Chondrocyte (in vitro differentiated cells): Measurements from ENCODE around the gene FRAT2. TPM values are rescaled to one million over a fixed set of nuclear protein-coding genes. Genes with fewer than 3 reads are reported as not detected.

ENCODE experiments used
- DNase-seq: peaks from one replicate; pipeline ENCODE4 v3.0.0; 2021; ENCODE audit warnings: mixed read lengths, low spot score
- H3K27ac Mint-ChIP-seq: one replicate; pipeline ENCODE4 v1.8.0; 2021; ENCODE audit warnings: mild to moderate bottlenecking, moderate library complexity, mixed read lengths; ENCODE audit not compliant: unreplicated experiment
- H3K27me3 Mint-ChIP-seq: 2 replicates; pipeline ENCODE4 v1.8.0; 2021; ENCODE audit warnings: low read depth, mixed read lengths
- H3K36me3 Mint-ChIP-seq: 2 replicates; pipeline ENCODE4 v1.8.0; 2021; ENCODE audit warnings: low read depth, mixed read lengths
- H3K4me1 Mint-ChIP-seq: 2 replicates; pipeline ENCODE4 v1.8.0; 2021; ENCODE audit warnings: low read depth, mild to moderate bottlenecking, mixed read lengths
- H3K4me3 Mint-ChIP-seq: one replicate; pipeline ENCODE4 v1.8.0; 2021; ENCODE audit warnings: mild to moderate bottlenecking, moderate library complexity, mixed read lengths; ENCODE audit not compliant: unreplicated experiment
- H3K9me3 Mint-ChIP-seq: 2 replicates; pipeline ENCODE4 v1.8.0; 2021; ENCODE audit warnings: low read depth, mixed read lengths
- CTCF ChIP-seq: fragments of 200-600 bp; sonication (generic); IDR thresholded peaks from 2 replicates; pipeline ENCODE4 v1.5.0; 2021; ENCODE audit warnings: antibody characterized with exemption, mild to moderate bottlenecking, moderate library complexity
- total RNA-seq: library from RNA; stranded (reverse); gene quantifications from 3 replicates; pipeline ENCODE4 v1.2.1, GENCODE V29; 2021

FRAT2 gene
- total RNA-seq, 1 donor from 2014 or later, result 4.2 TPM

- Mint-ChIP-seq H3K4me1 (no peaks in the 10 kb centered on the region), H3K36me3 (peaks cover 38% of the 10 kb centered on the region), H3K9me3 (no peaks in the 10 kb centered on the region), H3K27me3 (no peaks in the 10 kb centered on the region), H3K27ac (no peak overlapping the region), H3K4me3 (no peak overlapping the region)
- no peak for DNase-seq
- no peak for TF ChIP-seq CTCF
Measured at GRCh38 chr10:97362310-97363033, 27.9 kb upstream of the FRAT2 start.

GRCh38 chr10:97361537-97361901 is 27.0 kb upstream of the FRAT2 start:
- no peak for DNase-seq
- no peak overlapping the region for H3K4me3 Mint-ChIP-seq
- no peaks in the 10 kb centered on the region for H3K27me3 Mint-ChIP-seq

GRCh38 chr10:97360705-97361536 is 26.4 kb upstream of the FRAT2 start:
- H3K36me3 Mint-ChIP-seq, result peaks cover 39% of the 10 kb centered on the region
- H3K27ac Mint-ChIP-seq, result no peak overlapping the region
- no peaks in the 10 kb centered on the region for H3K27me3 Mint-ChIP-seq
- no peak overlapping the region for H3K4me3 Mint-ChIP-seq
- DNase-seq, result no peak
- H3K9me3 Mint-ChIP-seq, result no peaks in the 10 kb centered on the region
- TF ChIP-seq CTCF, result no peak
- no peaks in the 10 kb centered on the region for H3K4me1 Mint-ChIP-seq

More at GRCh38 chr10:97361537-97361901, 27.0 kb upstream of the FRAT2 start:
- Mint-ChIP-seq H3K36me3 (peaks cover 37% of the 10 kb centered on the region), H3K27ac (no peak overlapping the region), H3K9me3 (no peaks in the 10 kb centered on the region), H3K4me1 (no peaks in the 10 kb centered on the region)
- TF ChIP-seq CTCF, result no peak

GRCh38 chr10:97358781-97359180 is 24.3 kb upstream of the FRAT2 start:
- DNase-seq, result no peak
- Mint-ChIP-seq H3K4me3 (no peak overlapping the region), H3K4me1 (no peaks in the 10 kb centered on the region), H3K9me3 (no peaks in the 10 kb centered on the region), H3K27me3 (no peaks in the 10 kb centered on the region), H3K27ac (no peak overlapping the region), H3K36me3 (peaks cover 29% of the 10 kb centered on the region)
- TF ChIP-seq CTCF, result no peak

GRCh38 chr10:97358349-97358748 is 23.8 kb upstream of the FRAT2 start:
- Mint-ChIP-seq H3K4me3 (no peak overlapping the region), H3K27ac (no peak overlapping the region), H3K9me3 (no peaks in the 10 kb centered on the region), H3K4me1 (no peaks in the 10 kb centered on the region), H3K36me3 (peaks cover 26% of the 10 kb centered on the region), H3K27me3 (no peaks in the 10 kb centered on the region)
- TF ChIP-seq CTCF, result no peak
- DNase-seq, result no peak
